ENCODE data around the gene GNPTAB.

DNA sequence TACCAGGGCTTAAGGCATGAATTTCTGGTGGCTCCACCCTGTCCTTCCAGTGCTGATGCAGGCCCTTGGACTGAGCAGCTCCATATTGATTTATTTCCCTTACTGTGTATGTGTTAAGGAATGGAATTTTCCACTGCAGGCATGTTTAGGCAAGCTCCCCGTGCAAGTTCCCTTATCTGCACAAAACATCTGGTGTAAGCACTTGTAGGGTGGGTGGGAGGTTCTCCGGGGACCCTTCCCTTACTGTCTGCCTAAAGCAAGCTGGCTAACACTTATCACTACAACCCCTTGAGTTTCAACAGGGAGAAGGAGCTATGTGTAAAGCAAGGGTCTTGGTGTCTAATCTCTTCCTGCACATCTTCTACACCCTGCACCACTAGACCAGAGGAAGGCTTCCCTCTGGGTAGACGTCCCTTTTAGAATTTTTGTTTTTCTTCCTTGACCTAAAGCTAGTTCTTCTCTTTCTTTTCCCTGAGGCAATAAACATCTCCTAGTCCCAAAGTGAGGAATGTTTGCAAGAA, 24.7 kb upstream of the GNPTAB start:
- TF ChIP-seq, protein P1, sequence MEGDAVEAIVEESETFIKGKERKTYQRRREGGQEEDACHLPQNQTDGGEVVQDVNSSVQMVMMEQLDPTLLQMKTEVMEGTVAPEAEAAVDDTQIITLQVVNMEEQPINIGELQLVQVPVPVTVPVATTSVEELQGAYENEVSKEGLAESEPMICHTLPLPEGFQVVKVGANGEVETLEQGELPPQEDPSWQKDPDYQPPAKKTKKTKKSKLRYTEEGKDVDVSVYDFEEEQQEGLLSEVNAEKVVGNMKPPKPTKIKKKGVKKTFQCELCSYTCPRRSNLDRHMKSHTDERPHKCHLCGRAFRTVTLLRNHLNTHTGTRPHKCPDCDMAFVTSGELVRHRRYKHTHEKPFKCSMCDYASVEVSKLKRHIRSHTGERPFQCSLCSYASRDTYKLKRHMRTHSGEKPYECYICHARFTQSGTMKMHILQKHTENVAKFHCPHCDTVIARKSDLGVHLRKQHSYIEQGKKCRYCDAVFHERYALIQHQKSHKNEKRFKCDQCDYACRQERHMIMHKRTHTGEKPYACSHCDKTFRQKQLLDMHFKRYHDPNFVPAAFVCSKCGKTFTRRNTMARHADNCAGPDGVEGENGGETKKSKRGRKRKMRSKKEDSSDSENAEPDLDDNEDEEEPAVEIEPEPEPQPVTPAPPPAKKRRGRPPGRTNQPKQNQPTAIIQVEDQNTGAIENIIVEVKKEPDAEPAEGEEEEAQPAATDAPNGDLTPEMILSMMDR (conservative IDR thresholded peaks at IDR 0.05) = no peak
- no peak for TF ChIP-seq EZH2 (IDR thresholded peaks at IDR 0.05; ENCODE audit: low read depth)

All from PC-9 (cell line).